Frontal cortex (tissue), 4 donors: ENCODE data around the gene CEP164. TPM values are rescaled to one million over a fixed set of nuclear protein-coding genes. Genes with fewer than 3 reads are reported as not detected.
A peak's percentile ranks its signal among the peaks of the same experiment; 100 is the strongest.

Experiments used
- DNase-seq, 2 donors: peaks; one replicate each; pipeline ENCODE4 v3.0.0; 2012; ENCODE audit warnings: low spot score in 2 of 2
- FAIRE-seq: peaks from 2 replicates; lab custom pipeline; 2012; peaks lifted over from hg19 to GRCh38; lab: Jason Lieb, UNC
- total RNA-seq: library from RNA; depleted of rRNA; stranded (reverse); fragments of >200 nt; gene quantifications from one replicate; pipeline ENCODE4 v1.2.3, GENCODE V29; 2014
- donor health status: control.
- donor health status: control.
- donor health status: control.

CEP164 gene
- total RNA-seq, 1 donor from 2014 or later: 15.1 TPM

- no peak for DNase-seq
- no peak for FAIRE-seq
Measured at GRCh38 chr11:117415358-117415896, 87.8 kb downstream of the CEP164 start.

GRCh38 chr11:117417342-117417741 lies 89.7 kb downstream of the CEP164 start:
- no peak for FAIRE-seq
- no peak for DNase-seq

GRCh38 chr11:117417856-117418255 lies 90.2 kb downstream of the CEP164 start:
- DNase-seq: no peak
- no peak for FAIRE-seq

DNA sequence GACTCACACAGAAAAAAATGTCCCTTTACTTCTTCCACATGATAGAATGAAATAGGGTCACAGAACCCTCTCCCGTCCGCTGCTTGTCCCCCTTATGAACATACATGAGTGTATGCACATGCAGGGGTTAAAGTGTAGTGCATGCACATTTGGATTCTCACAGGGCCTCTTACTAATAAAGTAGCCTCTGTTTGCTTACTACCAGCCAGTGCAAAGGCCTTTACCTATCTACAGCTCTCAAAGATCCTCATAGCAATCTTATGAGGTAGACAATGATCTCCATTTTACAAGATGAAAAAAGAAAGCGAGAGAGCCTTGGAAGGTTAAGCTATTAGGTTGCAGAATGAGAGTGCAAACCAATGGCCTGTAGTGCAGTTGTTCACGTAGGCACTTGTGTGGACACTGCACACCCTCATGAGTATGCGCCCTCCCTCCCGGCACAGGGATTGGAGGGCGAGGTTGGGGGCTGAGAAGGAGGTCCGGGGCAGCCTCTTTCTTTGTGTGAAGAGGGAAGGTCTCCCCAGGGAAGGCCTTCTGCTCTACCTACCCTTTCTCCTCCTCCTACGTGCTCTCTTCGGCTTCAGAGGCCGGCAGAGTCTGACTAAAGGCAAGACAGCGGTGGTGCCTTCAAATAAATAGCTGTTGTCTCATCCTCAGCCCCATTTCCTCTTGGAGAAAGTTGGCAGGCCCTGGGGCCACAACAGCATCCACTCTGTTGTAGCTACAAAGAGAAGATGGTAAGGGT lies 91.3 kb downstream of the CEP164 start:
- FAIRE-seq: no peak
- no peak for DNase-seq

DNA sequence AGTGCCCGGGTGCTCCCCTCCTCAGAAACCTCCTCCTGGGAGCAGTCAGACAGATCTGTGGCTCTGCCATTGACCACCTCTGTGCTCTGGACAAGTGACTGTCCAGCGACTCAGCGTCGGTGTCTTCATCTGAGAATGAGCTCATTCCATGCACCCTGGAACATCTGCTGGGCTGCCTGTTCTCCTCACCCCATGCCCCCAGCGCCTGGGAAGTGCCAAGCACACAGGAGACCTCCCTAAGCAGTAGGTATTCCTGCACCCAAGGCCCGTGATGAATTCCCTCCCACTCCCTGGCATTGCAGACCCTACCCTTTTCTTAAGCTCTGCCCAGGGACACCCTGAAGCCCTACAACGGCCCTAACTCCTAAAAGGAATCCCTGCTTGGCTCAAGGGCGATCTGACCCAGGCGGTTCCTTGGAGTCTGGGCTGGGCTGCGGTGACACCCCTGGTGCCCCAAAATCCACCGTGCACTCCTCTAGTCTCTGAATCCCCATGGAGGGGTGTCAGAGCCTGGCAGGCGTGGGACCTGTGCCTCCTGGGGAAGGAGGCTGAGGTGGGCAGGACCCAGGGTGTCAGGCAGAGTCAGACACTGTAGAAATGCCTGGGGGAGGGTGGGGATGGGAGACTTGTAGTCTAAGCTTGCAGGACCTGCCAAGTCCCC lies 92.0 kb downstream of the CEP164 start:
- no peak for DNase-seq
- no peak for FAIRE-seq

DNA sequence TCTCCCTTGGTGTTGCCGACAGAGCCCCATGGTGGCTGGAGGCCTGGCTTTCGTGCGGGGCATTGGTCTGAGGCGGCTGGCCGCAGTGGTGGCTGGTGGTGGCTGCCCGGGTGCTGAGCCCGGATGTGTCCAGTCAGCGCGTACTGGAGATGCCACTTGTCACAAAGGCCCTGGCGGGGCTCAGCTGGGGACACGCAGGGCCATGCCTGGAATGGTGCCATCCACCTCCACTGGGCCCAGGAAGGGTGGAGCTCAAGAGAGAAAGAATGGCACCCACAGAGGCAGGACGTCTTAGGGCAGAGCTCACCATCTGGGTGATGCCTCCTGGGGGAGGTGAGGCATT lies 92.5 kb downstream of the CEP164 start:
- no peak for FAIRE-seq
- DNase-seq: no peak

GRCh38 chr11:117420598-117420997 lies 92.9 kb downstream of the CEP164 start:
- no peak for DNase-seq

DNA sequence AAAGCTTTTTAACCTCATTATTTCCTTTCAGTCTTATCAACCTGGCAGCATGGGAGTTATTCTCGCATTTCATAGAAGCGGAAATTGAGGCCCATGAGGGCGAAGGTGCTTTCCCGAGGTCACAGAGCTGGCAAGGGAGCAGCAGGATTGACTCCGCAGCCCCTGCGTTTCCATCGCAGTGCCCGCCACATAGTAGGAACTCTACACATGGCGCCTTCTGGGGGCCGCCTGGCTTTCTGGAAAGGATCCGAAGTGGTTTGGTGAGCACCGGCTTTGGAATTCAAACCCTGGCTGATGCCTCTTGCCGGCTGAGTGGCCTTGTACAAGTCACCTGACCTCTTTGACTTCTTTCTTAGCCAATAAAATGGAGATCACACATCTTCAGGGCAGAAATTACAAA lies 93.4 kb downstream of the CEP164 start:
- no peak for FAIRE-seq
- no peak for DNase-seq

More at GRCh38 chr11:117420598-117420997, 92.9 kb downstream of the CEP164 start:
- FAIRE-seq: no peak

- no peak for FAIRE-seq
- no peak for DNase-seq
Measured at GRCh38 chr11:117421476-117421875, 93.8 kb downstream of the CEP164 start.

DNA sequence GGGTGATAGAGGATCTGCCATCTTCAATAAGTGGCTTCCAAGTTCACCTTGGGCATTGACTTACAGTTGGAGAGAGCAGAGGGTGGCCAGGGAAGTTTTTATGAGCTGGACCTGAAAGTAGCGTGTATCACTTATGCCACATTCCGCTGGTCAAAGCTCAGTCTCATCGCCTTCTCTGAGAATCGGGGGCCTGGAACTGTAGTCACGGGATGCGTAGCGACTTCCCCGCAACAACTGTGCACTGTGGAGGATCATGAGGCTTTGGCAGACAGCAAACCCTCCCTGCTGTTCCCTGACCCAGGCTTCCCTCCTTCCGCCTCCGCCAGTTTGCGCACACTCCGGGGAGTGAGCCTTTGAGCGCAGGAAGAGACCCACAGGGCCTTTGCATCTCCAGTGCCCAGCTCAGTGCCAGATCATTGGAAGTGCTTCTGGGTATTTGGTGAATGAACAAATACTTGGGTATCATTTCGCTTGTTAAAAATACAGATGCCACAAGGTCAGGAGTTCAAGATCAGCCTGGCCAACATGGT lies 95.5 kb downstream of the CEP164 start:
- DNase-seq (no peak), FAIRE-seq (no peak)

GRCh38 chr11:117424781-117425180 lies 97.1 kb downstream of the CEP164 start:
- DNase-seq: no peak

DNA sequence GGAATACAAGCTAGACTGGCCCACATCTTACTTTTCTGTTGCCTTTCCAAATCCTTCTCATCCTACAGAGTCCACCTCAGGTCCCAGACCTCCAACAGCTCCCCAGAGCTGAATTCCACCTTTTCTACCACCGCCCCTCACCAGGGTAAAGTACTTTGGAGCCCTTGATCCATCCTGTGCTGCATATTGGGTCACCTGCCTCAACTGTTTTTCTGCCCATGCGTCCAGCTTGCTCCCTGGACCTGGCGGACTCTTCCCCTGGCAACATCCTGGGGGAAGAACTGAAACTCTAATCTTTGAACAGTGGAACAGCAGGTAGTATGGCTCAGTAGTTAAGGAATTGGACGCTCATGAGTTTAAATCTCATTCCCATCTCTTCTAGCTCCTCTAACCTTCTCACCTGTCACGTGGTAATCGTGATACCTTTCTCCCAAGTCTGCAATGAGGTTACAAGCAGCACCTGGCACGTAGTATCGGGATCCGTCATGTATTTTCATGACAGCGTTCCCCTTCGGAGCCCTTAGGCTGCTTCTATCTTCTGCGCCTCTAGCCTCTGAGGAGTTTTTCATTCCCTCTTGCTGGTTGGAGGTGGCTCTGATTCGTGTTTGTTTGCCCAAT lies 98.1 kb downstream of the CEP164 start:
- no peak for FAIRE-seq

More at GRCh38 chr11:117424781-117425180, 97.1 kb downstream of the CEP164 start:
- no peak for FAIRE-seq

DNA sequence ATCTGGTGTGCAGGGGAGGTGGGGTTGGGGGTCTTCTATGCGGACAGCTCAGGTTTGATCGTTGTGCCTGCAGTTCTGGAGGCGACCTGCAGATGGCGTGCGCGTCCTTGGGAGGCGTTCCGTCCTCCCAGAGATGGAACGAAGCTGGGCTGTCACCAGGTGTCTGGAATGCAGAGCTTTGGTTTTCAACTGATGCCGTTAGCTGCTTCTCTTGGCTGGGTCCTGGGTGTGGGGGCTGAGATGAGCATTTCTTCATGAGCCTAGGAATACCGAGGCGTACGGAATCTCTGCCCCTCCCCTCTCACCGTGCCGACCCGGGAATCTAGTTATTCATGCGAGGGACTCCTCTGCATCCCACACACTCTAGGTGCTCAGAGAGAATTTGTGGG lies 98.6 kb downstream of the CEP164 start:
- peak; percentile 71 to 79 for DNase-seq
- no peak for FAIRE-seq

More for the DNA sequence above, 98.1 kb downstream of the CEP164 start:
- no peak for DNase-seq

DNA sequence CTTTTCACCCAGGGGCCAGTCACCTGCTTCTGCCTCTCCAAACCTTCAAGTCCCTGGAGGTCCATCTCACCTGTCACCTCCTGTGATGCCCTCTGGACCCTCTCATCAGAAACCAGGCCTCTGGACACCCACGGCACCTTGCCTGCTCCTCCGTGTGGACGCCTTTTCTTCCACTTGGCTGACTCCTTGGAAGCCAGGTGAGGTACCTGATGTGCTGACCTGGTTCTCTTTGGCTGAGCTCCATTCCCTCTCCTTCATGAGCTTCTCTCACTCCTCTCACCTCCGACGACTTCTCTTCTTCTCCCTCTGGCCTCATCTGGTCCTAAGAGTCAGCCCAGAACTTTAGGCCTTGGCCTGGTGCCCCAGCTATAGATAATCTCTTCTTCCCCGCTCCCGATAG lies 99.3 kb downstream of the CEP164 start:
- DNase-seq (no peak), FAIRE-seq (no peak)

DNA sequence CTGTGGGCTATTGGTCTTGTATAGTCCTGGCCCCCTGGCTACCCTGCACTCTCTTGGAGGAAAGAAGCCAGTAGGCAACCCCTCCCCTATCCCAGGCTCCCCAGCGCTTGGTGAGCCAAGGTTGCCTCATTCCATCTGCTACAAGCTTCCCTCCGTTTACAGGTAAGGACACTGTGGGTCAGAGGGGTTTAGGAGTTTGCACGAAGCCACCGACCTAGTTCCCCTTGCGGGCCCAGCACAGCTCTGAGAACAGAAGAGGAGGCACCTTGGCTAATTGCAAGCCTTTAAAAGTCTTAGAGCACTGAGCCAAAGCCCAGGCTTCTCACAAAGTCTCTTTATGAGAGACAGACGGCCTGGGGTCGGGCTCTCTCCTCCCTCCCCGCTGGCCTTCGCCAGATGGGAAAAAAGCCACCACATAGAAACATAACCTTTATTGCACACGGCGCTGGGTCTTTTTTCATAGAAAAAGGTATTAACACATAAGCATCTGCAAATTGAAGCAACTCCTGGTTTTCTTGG lies 99.8 kb downstream of the CEP164 start:
- no peak for FAIRE-seq
- no peak for DNase-seq

GRCh38 chr11:117428186-117428855 lies 100.7 kb downstream of the CEP164 start:
- DNase-seq (no peak), FAIRE-seq (no peak)

GRCh38 chr11:117428856-117429229 lies 101.2 kb downstream of the CEP164 start:
- no peak for FAIRE-seq

GRCh38 chr11:117430293-117430955 lies 102.8 kb downstream of the CEP164 start:
- FAIRE-seq (no peak), DNase-seq (no peak)

More at GRCh38 chr11:117428856-117429229, 101.2 kb downstream of the CEP164 start:
- no peak for DNase-seq

GRCh38 chr11:117431436-117431835 lies 103.8 kb downstream of the CEP164 start:
- no peak for DNase-seq
- no peak for FAIRE-seq
